ENCODE results near the gene FGGY.

Gene FGGY

DNA sequence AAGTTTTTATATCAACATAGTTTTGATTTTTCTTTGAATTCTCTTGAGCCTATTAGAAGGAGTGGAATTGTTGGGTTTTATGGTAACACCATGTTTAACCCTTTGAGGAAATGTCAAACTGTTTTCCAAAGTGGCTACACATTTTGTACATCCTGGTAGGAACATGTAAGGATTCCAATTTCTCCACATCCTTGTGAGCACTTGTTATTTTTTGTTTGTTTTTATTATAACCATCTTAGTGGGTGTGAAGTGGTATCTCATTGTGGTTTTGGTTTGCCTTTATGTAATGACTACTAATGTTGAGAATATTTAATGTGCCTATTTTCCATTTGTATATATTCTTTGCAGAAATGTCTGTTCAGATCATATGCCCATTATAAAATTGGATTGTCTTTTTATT lies 120.5 kb downstream of the FGGY start:
- DNase-seq = no peak

DNA sequence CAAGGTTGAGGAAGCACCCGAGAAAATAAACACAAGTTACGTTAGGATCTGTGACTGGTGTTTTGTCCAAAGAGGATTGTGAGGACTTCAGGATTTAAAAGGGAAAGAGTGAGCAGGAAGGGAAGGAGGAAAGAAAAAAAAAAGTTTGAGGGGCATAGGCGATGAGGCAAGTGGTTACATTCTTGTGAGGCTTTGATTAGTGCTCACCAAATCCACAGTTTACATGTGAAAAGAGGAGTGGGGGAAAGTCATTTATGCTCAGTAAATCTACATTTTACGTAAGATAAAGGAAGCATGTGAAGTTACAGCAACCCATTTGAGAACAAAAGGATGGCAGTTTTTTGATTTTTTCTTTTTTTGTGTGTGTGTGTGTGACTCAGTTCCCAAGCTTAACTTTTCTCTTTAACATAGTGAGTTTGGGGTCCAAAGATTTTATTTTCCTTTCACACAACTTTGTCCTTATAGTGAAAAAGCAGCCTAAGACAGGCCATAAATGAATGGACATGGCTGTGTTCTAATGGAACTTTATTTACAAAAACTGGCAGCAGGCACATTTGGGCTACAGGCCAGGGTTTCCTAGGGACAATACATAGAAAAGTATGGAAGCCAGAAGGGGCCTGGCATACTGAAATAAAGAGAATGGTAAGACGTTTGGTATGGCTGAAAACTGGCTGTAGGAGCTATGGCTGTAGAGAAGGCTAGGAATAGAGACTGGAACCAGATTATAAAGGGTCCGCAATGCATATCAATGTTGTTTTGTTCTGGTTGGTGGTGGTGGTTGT lies 121.7 kb downstream of the FGGY start:
- no peak for DNase-seq

DNA sequence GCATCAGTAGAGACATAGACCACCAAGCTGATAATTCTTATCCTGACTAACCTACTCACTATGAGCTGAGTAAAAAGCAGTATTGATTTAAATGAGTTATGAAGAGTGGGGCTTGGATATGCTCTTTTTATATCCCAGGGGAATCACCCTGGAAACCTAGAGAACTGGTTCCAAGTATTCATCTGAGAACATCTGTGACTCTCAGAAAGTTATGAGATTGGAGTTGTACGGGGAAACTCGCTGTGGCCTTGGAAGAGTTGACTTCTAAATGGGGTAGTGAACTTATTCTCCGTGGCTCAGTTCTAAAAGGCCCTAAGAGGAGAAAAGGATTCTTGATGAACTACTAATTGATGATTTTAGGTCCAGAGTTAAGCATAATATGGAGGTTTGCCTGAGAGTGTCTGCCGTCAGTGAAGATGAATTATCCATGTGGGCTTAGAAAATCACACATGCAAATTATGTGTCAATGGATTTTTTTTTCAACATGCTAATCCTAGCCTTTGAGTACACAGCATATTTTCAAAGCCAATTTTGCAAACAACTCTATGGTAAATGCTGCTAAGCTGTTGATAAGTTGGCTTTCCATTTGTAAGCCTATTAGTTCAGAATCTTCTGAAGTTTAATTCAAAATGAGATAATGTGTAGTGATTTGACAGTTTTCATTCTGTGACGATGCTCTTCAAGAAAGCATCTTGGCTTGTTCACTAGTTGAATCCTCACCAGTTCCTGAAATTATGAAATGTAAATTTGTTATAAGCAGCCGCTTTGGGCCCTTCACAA lies 122.7 kb downstream of the FGGY start:
- no peak for DNase-seq

DNA sequence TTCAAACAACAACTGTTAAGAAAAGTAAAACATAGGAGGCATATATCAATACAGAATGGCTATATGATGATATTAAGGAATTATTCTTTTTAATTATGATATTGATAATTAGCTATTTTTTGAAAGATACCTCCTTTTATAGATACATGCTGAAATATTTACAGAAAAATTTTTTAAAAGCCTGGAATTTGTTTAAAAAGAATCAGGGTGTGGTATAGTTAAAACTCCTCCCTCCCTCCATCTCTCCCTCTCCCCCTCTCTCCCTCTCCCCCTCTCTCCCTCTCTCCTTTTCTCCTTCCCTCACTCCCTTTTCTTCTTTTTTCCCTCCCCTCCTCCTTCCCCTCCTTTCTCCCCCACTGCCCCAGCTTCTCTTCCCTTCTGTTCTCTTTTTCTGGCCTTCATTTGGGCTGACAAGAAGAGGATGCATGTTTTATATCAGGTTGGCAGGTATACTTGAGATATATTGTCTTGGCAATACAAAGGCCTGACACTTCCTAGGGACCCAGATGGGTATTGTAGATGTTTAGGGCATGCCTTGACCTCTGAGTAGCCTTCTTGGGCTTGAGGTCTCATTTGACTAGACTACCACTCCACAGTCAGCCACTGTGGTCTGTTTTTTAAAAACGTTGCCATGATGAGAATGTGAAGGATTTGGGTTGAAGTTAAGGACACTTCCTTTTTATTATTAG lies 124.5 kb downstream of the FGGY start:
- no peak for DNase-seq

DNA sequence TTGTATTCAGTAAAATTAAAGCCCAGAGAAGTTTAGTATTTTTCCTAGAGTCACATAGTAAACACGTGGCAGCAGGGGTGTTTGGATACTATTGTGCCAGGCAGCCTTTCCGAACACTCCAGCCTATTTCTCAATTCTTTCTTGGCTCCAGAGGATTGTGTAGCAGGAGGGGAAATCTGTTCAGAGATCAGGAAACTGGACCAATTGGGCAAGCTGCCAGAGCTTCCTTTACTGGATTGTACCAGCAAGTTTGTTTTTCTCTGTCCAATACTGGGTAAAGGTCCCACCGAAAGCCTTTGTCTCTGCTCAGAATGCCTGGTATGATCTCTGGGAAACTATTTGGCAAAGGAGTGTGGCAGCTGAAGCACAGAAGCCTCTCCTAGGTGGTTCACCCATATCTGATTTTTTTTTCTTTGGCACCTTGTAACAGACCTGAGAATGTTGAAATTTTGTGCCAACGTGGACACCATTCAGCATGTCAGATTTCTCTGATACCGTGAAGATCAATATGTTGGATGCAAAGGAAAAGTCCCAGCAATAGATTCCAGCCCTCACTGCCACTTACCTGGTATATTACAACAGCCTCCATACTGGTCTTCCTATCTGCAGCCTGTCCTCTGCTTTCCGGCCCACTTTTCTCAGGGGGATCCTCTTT lies 126.2 kb downstream of the FGGY start:
- DNase-seq = no peak

DNA sequence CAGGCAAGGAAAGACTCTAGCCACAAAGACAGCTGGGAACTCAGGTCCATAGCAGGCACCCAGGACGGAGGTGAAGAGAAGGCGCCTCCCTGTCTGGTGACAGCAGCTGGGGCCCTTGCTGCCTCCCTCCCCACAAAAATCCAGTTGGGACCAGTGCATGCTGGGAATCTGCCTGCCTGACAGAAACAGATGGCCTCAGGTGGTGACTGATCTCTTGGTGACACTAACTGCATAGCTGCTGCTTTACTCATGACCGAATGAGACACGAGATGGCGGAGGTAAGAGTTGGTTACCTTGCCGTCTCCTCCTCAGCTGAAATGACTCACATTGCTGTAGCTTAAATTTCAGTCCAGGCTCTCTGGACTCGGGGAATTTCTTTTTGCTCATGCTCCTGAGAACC lies 130.3 kb downstream of the FGGY start:
- DNase-seq = no peak

DNA sequence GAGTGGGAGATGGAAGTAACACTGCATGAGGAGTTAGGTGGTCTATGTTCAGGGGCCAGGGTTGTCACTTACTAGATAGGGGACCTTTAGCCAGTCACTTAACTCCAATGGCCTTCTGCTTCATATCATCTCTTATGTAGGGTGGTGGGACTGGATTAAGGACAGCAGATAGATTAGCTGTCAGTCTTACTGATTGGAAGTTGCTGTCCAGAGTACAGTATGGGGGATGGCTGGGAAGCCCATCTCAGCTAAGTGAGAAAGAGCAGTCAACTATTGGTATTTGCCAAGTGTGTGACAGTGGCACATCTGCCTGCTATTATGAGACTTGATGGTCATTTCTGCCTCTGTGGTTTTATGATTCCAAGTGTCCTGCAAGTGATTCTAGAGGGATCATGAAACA lies 130.9 kb downstream of the FGGY start:
- no peak for DNase-seq

DNA sequence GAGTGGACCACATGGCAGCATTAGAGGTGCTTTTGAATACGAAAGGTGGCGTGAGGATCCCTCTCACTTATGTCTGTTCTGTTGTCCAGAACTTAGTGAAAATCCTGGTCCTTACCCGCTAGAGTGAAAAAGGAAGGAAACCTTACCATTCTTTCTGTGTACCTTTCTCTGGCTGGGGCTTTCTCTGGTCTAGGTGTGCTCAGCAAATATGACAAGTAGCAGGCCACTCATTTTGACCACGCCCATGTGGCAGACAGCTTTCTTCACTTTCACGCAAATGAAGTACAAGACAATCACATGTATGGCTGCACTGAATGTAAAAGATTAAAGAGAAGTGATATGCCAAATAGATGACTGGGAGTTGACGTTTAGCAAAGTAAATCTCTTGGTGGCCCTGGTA lies 131.9 kb downstream of the FGGY start:
- DNase-seq = no peak

DNA sequence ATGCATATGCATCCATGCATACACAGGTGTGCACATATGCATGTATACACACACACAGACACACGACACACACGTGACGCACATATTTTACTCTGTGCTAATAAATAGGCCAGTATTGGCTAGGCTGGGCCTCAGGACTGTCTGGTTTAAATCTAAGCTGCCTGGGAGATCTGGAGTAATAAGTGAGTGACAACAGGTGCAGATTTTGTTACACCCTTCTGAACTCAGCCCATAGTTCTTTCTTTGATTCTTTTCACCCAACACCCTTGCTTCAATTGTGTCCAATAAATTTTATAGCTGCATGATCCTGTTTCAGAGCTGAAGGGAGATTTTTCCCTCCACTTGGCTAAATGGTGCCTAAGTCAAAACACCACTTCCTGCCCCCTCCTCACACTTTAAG lies 132.8 kb downstream of the FGGY start:
- no peak for DNase-seq

DNA sequence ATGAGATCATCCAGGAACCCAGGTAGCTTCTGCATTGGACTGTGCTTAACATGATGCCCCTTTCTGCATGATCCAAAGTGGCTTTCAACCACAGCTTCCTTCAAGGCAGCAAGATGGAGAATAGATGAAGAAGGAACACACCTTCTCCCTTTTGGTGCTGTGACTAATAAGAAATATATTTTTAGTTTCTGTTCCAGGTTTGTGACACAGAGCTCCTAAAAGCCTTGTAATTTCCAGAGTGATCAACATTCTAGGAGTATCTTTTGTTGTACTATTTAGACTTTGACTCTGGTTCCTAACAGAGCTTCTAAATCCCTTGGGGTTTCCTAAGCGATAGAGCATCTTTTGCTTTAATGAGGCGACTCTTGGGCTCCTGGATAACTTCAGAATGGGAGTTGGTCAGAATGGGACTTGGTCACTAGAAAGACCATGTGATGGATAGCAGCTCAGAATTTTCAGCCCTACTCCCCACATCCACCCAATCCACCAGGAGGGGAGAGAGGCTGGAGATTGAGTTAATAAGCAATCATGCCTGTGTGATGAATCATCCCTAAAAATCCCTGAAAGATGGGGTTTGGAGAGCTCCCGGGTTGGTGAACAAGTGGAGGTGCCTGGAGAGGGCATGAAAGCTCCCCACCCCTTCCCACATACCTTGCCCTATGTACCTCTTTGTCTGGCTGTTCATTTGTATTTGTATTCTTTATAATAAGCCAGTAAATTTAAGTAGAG lies 134.8 kb downstream of the FGGY start:
- no peak for DNase-seq

DNA sequence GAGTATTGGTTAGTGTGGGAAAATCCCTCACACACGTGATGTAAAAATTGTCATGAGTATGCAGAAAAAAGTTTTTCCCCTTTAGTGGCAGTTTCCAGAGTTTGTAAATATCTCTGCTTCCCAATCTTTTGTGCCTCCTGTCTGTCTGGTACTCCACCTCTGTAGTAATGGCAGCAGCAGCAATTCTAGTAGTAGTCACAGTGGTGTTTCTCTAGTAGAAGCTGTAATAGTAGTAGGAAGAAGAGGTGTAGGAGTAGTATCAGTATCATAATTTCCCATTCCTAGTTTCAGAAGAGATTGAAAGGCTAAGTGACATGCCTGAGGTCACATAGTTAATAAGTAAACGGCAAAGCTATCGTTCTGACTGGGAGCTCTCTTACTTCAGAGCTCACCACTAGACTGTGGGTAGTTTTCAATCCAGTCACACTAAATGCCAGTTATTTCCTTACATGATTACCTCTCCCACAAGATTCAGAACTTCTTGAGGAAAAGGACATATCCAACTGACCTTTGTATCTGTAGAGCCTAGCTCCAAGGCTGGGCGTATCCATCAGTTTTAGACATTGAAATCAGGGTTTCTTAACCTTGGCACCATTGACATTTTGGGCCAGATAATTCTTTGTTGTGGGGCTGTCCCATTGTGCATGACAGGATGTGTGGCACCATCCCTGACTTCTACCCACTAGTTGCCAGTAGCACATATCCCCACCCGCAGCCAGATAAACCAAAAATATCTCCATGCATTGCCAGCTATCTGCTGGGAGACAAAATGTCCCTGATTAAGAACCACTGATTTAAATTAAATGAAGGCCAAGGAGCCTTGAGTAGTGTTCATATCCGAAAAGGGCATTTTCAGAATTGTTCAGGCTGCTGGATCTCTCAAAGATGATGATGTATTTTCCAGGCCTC lies 135.9 kb downstream of the FGGY start:
- DNase-seq = no peak

DNA sequence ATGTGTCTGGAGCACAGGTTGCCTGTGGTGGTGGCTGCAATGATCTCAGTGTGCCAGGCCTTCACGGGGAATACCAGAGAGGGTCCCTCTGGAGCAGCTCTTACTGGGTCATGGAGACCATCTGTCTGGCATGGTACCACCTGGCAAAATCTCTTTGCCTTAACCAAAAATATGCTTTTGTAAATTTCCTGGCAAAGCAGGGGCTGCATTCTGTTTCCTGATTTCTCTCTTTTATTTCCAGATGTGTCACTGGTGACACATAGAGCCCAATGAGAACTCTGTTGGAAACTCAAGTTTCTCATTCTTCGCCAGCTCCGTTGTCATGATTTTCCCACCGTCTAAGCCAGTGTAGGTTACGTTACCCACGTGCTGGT lies 136.5 kb downstream of the FGGY start:
- DNase-seq = no peak

DNA sequence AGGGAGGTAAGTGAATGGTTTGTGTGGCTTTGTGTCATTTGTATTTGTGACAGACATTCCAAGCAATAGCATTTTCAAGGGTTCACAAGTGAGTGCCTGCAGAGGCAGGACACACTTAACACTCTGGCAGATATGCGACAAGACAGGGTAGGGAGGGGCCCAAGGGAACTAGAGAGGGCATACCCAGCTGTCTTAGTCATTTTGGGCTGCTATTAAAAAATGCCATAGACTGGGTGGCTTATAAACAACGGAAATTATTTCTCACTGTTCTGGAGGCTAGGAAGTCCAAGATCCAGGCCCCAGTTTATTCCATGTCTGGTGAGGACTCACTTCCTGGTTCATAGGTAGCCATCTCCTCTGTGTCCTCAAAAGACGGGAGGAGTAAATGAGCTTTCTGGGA lies 137.4 kb downstream of the FGGY start:
- DNase-seq = no peak

DNA sequence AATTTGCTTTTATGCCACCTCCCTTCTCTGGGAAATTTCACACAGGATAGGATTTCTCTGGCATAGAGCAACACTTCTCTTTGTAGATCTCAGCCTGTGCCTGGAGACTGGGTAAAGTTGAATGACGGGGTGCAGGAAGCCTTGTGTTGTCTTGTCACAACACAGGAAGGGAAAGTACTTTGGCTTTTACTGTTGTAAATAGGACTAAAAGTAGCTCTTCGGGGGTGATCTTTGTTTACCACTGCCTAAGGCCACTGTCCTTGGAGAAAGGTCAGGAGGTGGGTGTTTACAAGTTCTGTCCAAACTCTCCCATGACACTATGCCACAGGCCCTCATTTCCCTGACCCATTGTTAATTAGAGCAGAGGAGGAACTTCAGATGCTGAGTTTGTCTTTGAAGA lies 139.7 kb downstream of the FGGY start:
- DNase-seq = no peak

DNA sequence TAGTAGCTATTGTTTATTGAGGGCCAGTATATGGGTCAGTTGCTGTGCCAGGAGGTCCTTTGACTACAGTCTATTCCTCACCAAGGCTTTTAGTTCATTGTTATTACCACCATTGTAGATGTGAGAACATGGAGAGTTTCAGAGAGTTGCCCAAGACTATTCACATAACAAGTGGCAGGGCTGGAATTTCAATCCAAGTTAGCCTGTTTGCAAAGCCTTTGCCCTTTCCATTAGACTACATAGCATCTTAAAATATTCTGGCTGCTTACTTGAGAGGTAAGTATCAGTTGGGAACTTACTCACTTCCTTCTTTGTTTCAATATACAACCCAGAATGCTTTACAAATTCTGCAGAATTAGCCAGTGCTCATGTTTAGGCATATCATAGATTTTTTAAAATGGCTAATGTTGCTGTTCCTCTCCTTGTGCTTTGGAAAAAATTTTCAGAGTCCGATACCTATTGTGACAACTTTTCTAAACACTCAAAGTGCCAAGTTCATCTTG lies 141.2 kb downstream of the FGGY start:
- DNase-seq = no peak

DNA sequence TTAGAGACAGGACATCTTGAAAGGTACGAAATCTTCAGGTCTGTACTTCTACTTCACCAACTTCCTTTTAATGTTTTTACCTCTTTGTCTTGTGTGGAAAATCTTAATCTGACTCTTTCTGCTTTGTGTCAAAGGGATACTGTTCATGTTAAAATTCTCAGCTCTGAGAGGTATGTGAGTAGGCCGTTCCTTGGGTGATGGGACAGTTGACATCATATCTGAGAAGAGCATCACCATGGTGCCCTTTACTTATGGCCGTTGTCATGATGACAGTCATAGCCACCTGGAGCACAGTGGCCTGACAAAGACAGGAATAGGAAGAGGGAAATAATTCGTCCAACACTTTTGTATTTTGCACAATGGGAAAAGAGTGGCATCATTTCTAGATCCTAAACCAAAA lies 145.6 kb downstream of the FGGY start:
- DNase-seq = no peak

DNA sequence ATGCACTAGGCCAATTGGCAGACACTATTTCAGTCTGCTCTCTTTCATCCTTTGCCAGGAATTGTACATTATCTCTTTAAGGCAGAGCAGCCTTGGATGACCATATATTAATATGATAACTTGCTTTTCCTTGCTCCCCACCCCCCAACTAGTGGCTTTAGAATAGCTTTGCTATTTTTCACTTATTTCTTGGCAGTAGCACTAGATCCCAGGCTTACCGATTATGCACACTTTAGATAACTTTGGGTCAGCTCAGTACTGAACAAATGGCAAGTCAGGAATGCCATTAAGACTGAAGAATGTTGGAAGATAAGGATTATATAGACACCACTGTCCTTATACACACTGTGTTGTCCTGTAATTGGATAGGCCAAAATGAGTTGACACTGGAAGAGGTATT lies 146.4 kb downstream of the FGGY start:
- DNase-seq = no peak

DNA sequence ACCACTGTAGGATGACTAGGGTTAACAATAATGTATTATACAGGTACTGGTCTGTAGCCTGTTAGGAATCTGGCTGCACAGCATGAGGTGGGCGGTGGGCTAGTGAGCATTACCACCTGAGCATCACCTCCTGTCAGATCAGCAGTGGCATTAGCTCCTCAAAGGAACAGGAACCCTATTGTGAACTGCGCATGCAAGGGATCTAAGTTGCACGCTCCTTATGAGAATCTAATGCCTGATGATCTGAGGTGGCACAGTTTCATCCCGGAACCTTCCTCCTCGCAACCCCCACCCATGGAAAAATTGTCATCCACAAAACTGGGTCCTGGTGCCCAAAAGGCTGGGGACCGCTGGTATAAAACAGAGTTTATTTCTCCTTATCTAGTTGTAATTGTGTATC lies 147.6 kb downstream of the FGGY start:
- DNase-seq = no peak

DNA sequence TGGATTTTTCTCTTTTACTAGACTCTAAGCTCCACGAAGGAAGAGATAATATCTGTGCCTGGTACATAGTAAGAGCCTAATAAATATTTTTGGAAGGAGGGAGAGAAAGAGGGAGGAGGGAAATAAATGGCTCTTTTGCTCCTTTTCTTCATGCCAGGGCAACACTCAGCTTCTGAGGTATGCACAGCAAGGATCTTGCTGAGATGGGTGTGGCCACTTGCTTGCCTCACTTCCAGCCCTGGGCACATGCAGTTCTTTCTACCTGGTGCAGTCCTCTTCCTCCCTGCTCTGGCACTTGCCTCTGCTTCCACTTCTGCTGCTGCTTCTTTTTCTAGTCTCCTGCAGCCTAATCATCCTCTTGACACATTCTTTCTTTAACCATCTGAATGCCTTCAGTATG lies 148.1 kb downstream of the FGGY start:
- DNase-seq = no peak

DNA sequence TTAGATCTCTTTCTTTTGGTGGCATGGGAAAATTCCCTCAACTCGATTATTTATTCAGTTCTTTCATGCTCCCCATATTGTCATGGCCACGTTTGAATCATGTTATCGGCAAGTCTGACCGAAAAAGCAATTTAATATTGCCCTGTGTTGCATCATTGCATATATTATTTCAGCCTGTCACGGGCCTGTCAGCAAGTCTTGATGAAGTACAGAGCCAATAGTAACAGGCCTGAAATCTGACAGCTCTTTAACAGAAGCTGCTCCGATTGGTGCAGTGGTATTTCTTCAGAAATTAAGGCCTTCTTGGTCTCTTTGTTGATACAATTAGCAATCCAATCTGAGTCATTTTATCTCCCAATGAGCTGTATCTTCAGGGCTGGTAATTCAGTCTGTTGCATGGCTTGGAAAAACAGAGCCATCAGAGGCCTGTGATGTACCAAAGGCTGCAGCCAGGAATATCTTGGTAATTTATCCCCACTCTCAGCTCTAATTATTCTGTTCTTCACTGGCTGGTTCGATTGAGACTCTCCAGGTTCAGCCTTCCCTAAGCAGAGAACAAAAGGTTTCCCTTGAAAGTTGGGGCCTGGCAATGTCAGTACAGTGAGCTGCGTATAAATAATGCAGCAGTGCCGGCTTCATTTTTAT lies 149.5 kb downstream of the FGGY start:
- DNase-seq = no peak

DNA sequence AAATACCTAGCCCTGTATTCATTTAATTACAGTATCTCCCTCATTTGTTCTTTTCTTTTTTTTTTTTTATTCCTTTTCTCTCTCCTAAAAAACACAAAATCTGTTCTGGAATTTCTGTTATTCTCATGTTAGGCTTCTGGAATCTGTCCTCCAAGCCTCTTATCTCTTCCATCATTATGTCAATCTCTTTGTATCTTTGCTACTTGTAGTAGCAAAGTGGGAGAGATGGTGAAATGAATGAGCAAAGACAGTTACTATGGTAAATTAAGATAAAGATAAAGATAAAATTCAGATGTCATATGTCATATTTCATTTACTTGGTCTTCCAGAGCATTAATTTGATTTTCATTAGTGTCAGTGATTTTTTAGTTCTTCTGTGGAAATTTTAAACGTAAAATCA lies 155.1 kb downstream of the FGGY start:
- DNase-seq = no peak

Measured in DMS79 treated with DMSO at 0.1 percent for 48 hours (cell line).